HG03520 (cell line): ENCODE measurements around the gene NT5E.
"Not testable (repeated sequence)": the region's sequence is repeated elsewhere in the genome, so short reads cannot be mapped to it uniquely, and the experiment has no call there.

Experiments used
- ATAC-seq: cut with Tn5 transposase; IDR thresholded peaks from one replicate; pipeline ENCODE4 v1.9.1; 2021; ENCODE audit warnings: mild to moderate bottlenecking, moderate library complexity; ENCODE audit not compliant: unreplicated experiment

The NT5E gene

GRCh38 chr6:85449818-85450759, at the start of gene NT5E:
Gene NT5E (plus strand): TSS chr6:85450083. CDS start chr6:85450140, 57 bp downstream.
- peak; percentile 77 for ATAC-seq

GRCh38 chr6:85400331-85400730, 49.6 kb upstream of the NT5E start:
- ATAC-seq, result no peak

- ATAC-seq, result no peak
Observed at GRCh38 chr6:85401186-85402021, 48.5 kb upstream of the NT5E start.

GRCh38 chr6:85402071-85402470, 47.8 kb upstream of the NT5E start:
- no peak for ATAC-seq

GRCh38 chr6:85402922-85403321, 47.0 kb upstream of the NT5E start:
- no peak for ATAC-seq

- ATAC-seq, result no peak
Observed at GRCh38 chr6:85403331-85404015, 46.4 kb upstream of the NT5E start.

GRCh38 chr6:85404016-85404563, 45.8 kb upstream of the NT5E start:
- not testable (repeated sequence) for ATAC-seq

GRCh38 chr6:85404564-85405174, 45.2 kb upstream of the NT5E start:
- no peak for ATAC-seq

- peak; percentile 39 for ATAC-seq
Observed at GRCh38 chr6:85405175-85405852, 44.6 kb upstream of the NT5E start.

GRCh38 chr6:85405853-85406198, 44.1 kb upstream of the NT5E start:
- peak; percentile 1 for ATAC-seq

- ATAC-seq, result no peak
Observed at GRCh38 chr6:85406641-85407075, 43.2 kb upstream of the NT5E start.

GRCh38 chr6:85408039-85408438, 41.8 kb upstream of the NT5E start:
- ATAC-seq, result no peak

- no peak for ATAC-seq
Observed at GRCh38 chr6:85412911-85413430, 36.9 kb upstream of the NT5E start.

GRCh38 chr6:85416049-85416448, 33.8 kb upstream of the NT5E start:
- ATAC-seq, result no peak

- ATAC-seq, result no peak
Observed at GRCh38 chr6:85416766-85417165, 33.1 kb upstream of the NT5E start.

GRCh38 chr6:85417336-85417735, 32.5 kb upstream of the NT5E start:
- ATAC-seq, result no peak

GRCh38 chr6:85418059-85418458, 31.8 kb upstream of the NT5E start:
- ATAC-seq, result no peak

GRCh38 chr6:85419046-85419759, 30.7 kb upstream of the NT5E start:
- ATAC-seq, result peak; percentile 49

- no peak for ATAC-seq
Observed at GRCh38 chr6:85420551-85420950, 29.3 kb upstream of the NT5E start.
